Mesenteric fat pad (tissue), 1 donor: Measurements from ENCODE around the gene PHF12. TPM values are rescaled to one million over a fixed set of nuclear protein-coding genes. Genes with fewer than 3 reads are reported as not detected.
"Not testable (repeated sequence)": the region's sequence is repeated elsewhere in the genome, so short reads cannot be mapped to it uniquely, and the experiment has no call there.

Source experiments
- DNase-seq: peaks from one replicate; pipeline ENCODE4 v3.0.0-alpha.2; 2020; ENCODE audit warnings: low spot score
- total RNA-seq: library from RNA; stranded (reverse); fragmentation: NEBNext Ultra II Directional; extraction: Animal tissue kit (Norgen Biotek cat#: 25700); gene quantifications from one replicate; pipeline ENCODE4 v1.2.1, GENCODE V29; 2021
- donor health status: DM: yes; HTN: yes; CAD: no.

Gene PHF12
- total RNA-seq, 1 donor from 2014 or later = 29.3 TPM

DNA sequence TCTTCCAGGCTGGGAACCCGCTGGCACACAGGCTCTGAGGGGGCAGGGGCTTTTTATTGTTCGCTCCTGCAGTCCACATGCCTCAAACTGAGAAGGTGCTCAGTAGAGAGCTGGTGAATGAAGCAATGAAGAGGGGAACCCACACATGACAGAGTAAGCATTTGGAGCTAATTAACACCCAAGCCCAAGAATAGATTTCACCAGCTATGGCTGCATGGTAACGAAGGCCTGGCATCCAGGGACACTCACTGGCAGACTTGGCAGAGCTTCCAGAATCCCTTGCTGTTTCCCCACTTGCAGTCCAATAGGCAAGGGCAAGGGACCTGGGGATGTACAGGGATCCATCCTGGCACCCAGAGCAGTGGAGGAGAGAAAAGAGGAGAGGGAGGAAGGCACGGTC, 66.0 kb downstream of the PHF12 start:
- DNase-seq = no peak

DNA sequence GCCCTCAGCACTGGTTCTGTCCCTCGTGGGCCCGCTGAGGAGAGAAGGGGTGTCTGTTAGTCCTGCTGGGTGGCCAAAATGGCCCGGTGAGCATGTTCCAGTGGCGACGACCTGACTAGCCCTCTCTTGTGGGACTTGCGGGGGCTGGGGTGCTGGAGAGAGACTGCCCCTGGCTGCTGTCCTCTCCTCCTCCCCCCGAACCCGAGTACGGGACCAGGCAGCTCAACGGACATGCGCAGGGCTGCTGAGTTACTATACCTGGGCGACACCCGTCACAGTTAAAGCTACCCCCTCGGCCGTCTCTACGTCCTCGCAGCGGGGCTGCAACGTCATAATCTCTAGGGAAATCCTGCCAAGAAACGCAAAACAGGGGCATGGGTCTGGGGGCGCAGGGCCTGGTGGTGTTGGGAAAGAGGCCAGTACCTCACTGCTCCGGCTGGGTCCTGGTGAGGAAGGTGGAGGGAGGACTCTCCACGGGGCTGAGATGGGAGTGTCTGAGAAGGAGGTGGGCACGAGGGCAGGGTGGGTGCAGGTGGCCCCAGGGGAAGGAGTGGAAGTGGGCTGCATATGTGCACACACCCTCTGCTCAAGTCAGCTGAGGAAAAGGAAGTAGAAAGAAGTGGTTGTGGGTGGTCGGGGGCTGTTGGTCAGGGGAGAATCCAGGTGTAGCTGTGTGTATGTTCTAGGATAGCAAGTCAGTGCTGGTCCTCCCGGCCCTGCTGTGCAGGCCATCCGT, 67.2 kb downstream of the PHF12 start:
- no peak for DNase-seq

DNA sequence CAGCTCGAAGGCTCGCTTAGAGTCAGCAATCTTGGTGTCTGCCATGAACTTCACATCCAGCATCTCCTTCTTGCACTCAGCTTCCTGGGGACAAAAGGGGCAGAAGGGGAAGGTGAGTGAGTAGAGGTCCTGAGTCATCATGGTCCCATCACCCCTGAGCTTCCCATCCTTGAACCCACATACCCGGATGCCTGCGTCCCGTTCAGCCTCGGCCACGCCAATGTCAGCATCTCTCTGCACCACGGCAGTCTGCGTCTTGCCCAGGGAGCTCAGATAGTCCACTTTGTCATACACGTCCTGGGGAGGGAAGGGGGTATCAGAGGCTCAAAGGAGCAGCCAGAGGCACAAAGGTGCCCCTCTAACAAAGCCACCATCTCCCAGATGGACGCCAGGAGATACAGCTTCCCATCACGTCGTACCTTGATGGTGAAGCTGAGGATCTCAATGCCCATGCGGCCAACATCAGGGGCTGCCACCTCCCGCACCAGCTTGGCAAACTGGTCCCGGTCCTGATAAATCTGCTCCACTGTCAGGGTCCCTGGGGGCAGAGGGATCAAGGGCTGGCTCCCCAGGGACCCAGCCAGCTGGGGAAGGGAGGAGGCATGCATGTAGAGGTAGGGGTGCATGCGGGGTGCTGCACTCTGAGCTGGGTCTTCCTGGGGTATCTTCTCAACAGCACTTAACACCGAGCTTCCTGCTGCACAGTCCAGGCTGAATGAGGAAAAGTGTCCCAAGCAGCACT, 69.0 kb downstream of the PHF12 start:
- DNase-seq = no peak

DNA sequence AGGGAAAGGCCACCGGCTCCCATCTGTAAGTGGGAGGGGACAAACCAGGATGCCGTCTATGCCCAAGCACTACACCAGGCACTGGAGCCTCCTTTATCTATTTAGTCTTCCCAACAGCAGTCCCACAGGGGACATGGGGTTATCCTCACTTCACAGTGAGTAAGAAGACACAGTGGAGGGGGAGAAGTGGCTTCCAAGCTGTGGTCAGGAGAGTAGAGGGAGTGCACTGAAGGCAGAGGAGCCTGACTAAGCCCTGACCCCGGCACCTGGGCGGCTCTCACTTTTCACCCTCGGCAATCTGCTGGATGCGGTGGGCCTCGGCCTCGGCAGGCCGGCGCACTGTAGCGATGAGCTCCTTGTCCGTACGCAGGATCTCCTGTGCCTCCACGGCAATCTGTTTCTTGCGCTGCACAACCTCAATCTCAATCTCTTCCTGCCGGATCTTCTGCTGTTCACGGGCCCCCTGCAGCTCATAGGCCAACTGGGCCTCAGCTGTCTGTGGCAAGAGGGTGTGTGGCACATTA, 69.7 kb downstream of the PHF12 start:
- DNase-seq = no peak

DNA sequence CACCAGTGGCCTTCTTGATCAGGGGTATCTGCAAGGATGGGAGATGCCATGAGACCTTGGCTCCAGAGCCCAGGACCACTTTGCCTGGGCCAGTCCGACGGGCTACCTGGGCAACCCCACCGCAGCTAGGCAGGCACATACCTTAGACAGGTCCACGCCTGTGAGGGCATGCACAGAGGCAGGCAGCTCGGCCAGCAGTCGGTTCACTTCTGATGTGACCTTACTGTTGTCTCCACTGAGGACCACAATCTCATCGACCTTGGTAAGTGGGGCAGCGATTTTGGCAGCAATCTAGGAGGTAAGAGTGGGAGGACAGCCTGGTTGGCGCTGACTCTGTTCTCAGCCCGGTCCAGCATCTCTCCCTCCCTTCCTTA, 70.8 kb downstream of the PHF12 start:
- no peak for DNase-seq

DNA sequence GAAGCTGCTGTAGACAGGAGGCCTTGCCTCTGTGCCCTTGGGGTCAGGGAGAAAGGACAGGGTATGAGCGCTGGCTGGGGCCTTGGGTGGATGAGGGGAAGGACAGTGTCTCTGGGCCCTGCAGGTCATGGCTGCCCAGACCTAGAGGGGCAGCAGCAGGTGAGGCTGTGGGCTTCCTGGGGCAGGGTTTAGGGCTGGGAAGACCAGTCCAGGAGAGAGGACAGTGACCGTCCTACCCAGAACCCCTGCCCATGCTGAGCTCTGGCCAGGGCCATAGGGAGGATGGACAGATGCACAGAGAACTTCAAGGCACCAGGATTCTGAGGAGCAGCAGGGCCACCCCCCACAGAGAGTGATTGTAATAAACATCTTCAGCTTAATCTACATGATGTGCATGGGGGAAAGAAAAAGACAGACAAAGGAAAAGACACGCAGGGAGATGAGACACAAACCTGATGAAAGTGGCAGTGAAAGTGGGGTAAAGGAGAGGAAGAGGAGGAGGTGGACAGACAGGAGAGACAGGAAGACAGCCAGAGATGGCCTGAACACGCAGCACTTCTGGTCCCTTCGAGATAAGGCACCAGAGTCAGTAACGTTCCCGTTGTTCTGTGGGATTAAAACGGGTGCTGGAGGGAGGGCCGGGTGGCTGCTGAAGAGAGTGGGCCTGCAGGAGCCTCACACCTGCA, 71.3 kb downstream of the PHF12 start:
- no peak for DNase-seq

DNA sequence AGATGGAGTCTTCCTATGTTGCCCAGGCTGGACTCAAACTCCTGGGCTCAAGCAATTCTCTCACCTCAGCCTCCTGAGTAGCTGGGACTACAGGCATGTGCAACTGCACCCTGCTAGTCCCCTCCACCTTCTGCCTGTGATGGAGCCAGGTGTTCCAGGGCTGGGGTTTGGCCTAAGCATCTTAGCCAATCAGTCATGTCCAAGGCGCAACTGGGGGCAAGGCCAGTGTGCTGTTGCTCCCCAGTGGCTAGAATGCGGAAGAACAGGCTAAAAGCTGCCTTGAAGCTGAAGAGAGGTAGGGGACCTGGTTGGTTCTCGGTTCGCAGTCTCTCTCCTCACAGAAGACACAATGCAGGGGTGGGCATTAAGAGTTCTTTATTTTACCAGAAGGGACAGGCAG, 72.3 kb downstream of the PHF12 start:
- no peak for DNase-seq

DNA sequence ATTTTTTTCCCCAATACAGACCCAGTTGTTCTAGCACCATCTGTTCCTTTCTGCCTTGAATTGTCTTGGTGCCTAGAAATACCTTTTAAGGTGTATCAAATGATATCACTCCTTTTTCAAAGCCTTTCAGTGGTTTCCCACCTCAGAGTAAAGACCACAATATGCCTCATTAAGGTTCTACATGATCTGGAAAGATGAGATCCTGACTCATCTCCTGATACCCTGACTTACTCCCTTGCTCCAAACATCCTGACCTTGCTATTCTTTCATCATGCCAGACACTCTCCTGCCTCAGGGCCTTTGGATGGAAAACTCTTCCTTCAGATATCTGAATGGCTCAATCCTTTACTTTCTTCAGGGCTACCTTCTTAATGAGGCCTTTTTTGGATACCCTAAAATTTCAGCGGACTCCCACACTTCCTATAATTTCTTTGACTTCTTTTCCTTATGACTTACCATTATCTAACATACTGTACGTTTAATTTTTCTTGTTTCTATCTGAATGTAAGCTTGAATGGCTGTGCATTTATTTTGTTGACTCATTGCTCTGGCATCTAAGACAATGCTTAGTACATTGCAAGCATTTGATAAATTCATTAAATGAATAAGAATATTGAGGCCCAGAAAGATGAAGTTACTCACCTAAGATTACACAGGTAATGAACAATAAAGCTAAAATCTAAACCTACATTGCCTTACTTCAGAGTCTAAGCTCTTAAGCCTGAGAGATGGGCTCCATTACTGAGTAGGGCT, 73.0 kb downstream of the PHF12 start:
- no peak for DNase-seq

DNA sequence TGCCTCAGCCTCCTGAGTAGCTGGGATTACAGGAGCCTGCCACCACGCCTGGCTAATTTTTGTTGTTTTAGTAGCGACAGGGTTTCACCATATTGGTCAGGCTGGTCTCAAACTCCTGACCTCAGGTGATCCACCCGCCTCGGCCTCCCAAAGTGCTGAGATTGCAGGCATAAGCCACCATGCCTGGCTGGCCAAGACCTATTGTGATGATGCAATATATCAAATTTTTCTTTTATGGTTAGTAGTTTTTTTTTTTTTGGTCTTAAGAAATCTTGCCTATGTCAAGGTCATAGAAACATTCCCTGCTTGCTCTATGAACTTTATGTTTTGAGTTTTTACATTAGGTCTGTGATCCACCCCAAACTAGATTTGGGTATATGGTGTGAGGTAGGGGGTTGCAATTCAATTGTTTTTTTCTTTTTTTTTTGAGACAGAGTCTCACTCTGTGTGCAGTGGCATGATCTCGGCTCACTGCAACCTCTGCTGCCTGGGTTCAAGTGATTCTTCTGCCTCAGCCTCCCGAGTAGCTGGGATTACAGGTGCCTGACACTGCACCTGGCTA, 74.1 kb downstream of the PHF12 start:
- not testable (repeated sequence) for DNase-seq

DNA sequence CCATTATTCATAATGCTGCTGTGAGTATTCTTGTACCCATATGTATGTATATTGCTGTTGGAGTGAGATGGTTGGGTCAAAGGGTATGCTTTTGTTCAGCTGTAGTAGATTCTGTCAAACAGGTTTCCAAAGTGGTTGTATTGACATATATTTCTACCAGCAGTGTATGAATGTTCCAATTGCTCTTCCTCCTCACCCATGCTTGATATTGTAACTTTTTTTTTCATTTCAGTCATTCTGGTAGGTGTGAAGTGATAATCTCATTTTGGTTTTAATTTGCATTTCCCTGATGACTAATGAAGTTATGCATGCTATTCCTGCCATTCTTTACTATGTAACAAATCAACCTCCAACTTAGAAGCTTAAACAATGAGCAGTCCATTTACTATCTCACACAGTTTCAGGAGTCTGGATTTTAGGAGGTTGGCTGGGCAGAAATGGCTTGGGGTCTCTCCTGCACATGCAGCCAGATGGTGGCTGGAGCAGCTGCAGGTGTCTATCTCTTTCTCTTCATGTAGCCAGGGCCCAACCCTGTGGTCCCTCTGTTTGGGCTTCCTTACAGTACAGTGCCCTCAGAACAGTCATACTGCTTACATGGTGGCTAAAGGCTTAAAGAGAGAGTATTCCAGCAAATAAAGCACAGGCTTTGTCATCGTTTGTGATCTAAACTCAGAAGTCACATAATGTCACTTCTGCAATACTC, 75.3 kb downstream of the PHF12 start:
- no peak for DNase-seq

DNA sequence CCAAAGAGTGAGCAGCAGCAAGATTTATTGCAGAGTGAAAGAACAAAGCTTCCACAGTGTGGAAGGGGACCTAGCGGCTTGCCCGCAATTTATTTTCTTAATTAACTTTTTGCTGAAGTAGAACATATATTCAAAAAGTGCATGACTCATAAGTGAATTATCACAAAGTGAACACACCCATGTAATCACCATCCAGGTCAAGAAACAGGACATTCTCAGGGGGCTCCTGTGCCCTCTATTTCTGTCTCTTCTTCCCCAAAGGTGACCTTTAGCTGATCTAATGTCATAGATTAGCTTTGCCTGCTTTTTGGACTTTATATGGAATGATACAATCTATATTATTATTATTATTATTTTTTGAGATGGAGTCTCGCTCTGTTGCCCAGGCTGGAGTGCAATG, 76.6 kb downstream of the PHF12 start:
- no peak for DNase-seq

DNA sequence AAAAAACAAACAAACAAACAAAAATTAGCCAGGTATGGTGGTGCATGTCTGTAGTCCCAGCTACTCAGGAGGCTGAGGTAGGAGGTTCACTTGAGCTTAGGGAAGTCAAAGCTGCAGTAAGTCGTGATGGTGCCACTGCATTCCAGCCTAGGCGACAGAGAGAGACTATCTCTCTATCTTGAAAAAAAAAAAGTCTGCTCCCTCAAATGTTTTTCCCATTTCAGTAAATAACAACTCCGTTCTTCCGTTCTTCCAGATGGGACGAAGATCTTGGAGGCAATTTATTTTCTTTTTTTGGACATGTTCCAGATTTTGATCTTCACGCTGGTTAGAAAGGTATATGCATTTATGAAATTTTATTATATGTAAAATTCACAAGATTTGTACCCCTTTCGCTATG, 77.5 kb downstream of the PHF12 start:
- DNase-seq = no peak

DNA sequence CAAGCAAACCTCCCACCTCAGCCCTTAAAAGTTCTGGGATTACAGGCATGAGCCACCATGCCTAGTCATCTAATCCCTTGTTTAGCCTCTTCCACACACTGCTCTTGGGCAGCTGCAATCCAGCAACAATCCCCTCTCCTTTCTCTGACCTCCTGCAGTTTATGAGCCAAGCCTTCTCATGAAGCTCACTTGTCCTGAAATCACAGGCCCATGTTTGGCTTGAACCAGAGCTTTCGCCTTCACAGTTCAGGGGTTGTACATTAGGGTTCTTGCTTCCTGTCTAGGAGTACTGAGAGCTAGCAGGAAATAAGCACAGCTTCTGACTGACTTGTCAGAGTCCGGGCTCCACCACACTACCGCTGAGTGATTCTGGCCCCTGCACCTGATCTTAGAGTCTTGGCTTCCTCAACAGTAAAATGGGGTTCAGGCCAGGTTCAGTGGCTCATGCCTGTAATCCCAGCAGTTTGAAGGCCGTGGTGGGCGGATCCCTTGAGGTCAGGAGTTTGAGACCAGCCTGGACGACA, 80.2 kb downstream of the PHF12 start:
- no peak for DNase-seq

DNA sequence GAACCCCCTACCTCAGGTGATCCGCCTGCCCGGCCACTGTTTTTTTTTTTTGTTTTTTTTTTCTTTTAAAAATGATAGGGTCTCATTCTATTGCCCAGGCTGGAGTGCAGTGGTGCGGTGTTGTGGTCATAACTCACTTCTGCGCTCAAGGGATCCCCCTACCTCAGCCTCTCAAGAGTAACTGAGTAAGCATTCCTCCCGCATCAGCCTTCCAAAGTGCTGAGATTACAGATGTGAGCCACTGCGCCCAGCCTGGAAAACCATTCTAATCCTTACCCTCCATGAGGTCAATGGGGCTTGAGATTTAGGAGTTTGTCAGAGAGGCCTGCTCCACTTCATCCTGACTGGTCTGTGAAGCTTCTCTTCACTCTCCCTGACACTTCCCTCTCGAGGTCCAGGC, 84.0 kb downstream of the PHF12 start:
- no peak for DNase-seq

DNA sequence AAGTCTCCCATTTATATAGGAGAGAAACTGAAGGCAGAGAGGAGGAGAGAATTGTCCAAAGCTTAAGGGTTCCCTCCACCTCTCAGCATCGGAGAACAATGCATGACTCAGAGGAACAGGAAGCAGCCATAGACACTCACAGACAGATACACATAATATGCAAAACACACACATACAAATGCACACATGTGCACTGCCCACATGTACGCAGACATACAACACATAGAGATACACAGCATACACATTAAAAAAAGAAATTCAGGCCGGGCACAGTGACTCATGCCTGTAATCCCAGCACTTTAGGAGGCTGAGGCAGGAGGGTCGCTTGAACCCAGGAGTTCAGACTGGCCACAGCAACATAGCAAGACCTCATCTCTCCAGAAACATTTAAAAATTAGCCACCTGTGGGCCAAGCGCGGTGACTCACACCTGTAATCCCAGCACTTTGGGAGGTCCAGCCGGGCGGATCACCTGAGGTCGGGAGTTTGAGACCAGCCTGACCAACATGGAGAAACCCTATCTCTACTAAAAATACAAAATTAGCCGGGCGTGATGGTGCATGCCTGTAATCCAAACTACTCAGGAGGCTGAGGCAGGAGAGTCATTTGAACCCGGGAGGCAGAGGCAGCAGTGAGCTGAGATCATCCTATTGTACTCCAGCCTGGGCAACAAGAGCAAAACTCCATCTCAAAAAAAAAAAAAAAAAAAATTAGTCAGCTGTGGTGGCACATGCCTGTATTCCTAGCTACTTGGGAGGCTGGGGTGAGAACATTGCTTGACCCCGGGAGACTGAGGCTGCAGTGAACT, 85.2 kb downstream of the PHF12 start:
- DNase-seq = no peak

DNA sequence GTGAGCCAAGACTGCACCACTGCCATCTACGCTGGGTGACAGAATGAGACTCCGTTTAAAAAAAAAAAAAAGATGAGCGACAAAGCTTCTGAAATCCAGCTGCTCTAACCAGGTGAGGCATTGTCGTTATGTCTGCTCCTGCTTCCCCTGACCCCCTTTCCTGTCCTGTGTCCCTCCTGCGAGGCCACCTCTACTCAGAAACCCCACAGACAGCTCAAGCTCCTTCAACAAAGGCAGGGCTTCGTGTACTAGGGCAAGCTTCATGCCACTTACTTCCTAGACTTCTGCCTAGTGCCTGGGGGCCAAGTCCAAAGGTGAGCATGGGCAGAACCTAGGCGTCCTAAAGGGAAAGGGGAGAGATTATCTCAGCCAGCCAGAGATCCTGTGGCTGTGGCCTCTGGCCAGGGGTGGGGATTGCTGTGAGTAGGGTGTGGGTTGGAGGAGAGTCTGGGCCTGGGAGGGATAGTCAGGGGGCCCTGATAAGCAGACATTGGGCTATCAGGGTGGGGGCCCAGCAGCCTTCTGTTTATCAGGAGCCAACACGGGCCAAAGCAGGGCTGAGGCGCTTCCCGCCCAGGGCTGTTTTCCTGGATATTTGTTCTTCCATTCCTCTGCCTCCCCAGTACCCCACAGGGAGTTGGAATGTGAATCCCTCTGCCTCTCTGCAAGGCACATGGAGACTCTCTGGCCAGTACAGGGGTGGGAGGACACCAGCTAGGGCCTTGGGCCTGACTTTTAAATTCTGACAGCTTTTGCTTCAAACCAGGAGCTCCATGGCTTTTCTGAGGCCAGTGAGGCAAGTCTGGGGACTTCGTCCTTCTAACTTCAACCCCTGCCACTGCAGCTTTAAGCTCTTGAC, 86.1 kb downstream of the PHF12 start:
- DNase-seq = no peak

DNA sequence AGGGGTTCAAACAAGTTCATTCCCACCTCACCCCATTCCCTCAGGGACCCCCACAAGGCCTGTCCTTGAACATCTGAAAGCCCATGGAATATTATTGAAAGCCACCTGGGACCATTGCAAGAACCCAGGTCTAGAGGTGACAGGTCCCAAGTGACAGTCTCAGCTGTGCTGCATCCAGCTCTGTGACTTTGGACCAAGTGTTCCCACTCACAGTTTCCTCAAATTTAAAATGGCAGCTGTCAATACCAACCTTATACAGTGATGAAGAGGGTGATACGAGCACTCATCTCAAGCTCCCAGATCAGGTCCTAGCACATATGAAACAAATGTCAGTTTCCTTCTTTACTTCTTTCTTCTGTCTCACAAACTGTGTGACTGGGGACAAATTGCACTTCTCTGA, 87.4 kb downstream of the PHF12 start:
- DNase-seq = no peak

DNA sequence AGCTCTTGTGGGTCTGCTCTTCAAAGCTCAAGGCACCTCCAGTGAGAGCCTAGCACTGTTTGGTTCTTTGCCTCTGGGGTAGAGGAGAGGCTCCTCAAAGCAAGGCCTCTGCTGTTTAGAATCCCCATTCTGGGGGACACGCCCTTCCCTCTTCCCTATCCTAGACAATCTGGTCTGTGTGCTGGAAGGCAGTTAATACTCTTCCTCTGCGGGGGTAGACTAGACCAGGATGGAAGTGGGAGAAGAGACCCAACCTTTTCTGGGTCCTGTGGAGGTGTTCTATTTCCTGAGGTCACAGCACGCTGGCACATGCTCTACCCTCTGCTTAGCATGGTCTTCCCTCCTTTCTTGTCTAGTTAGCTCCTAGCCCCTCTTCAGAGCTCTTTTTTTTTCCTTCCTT, 88.8 kb downstream of the PHF12 start:
- no peak for DNase-seq
